Mesodermal cell (in vitro differentiated cells): Measurements from ENCODE around the gene ANTXRL.
"Not testable (repeated sequence)": the region's sequence is repeated elsewhere in the genome, so short reads cannot be mapped to it uniquely, and the experiment has no call there.

ENCODE experiments used
- H3K27ac ChIP-seq: 2 replicates; pipeline ENCODE4 v1.7.0; 2013; ENCODE audit warnings: mild to moderate bottlenecking, low read depth, low read length, moderate library complexity; ENCODE audit not compliant: severe bottlenecking
- H3K36me3 ChIP-seq: 2 replicates; pipeline ENCODE4 v1.7.1; 2013; ENCODE audit warnings: mild to moderate bottlenecking, low read length, moderate library complexity; ENCODE audit not compliant: control insufficient read depth, insufficient read depth
- H3K4me1 ChIP-seq: one replicate; pipeline ENCODE4 v1.7.1; 2013; ENCODE audit warnings: mild to moderate bottlenecking, low read length; ENCODE audit not compliant: insufficient read depth, control insufficient read depth, poor library complexity, severe bottlenecking
- H3K4me3 ChIP-seq: 2 replicates; pipeline ENCODE4 v1.7.0; 2013; ENCODE audit warnings: low read length, control low read depth, mild to moderate bottlenecking; ENCODE audit not compliant: insufficient read depth, poor library complexity, severe bottlenecking; ENCODE audit errors: extremely low read depth
- H3K9me3 ChIP-seq: 2 replicates; pipeline ENCODE4 v1.7.1; 2013; ENCODE audit warnings: mild to moderate bottlenecking, low read length, moderate library complexity; ENCODE audit not compliant: control insufficient read depth
- WGBS, 2 experiments: methylation state at CpG; one replicate each; pipeline ENCODE4 v1.1.5; 2013; ENCODE audit warnings: missing lambda C conversion rate in 2 of 2; ENCODE audit not compliant: insufficient coverage in 2 of 2; 5-methylcytosine and 5-hydroxymethylcytosine counted together

Gene ANTXRL

DNA sequence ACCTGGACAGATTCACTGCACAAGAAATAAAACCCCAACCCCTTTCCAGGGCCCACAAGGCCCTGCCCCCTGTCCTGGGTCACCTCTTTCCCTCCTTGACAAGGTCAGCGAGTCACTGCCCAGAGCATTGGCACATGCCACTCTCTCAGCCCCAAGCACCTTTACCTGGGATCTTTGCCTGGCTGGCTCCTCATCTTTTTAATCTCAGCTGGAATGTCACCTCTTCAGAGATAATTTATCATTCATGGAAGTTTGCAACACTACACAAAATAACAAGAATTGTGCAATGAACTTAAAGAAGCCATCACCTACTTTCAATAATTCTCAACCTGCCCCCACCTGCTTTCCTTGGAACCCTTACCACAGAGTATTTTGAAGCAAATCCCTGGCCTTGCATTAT is 19.2 kb downstream of the ANTXRL start:
- H3K36me3 ChIP-seq = no peaks in the 10 kb centered on the region
- H3K9me3 ChIP-seq = no peaks in the 10 kb centered on the region
- WGBS, 2 experiments = 92 to 100% methylated on average over 1 of the region's 1 CpG
- H3K27ac ChIP-seq = no peak overlapping the region
- no peak overlapping the region for H3K4me3 ChIP-seq
- no peaks in the 10 kb centered on the region for H3K4me1 ChIP-seq

- 80 to 92% methylated on average over 3 of the region's 5 CpGs for whole genome bisulfite sequencing, 2 experiments
- no peaks in the 10 kb centered on the region for H3K36me3 ChIP-seq
- no peaks in the 10 kb centered on the region for H3K4me1 ChIP-seq
- H3K4me3 ChIP-seq = no peak overlapping the region
- no peaks in the 10 kb centered on the region for H3K9me3 ChIP-seq
- no peak overlapping the region for H3K27ac ChIP-seq
These were observed 19.9 kb downstream of the ANTXRL start for GRCh38 chr10:46306516-46307184.

DNA sequence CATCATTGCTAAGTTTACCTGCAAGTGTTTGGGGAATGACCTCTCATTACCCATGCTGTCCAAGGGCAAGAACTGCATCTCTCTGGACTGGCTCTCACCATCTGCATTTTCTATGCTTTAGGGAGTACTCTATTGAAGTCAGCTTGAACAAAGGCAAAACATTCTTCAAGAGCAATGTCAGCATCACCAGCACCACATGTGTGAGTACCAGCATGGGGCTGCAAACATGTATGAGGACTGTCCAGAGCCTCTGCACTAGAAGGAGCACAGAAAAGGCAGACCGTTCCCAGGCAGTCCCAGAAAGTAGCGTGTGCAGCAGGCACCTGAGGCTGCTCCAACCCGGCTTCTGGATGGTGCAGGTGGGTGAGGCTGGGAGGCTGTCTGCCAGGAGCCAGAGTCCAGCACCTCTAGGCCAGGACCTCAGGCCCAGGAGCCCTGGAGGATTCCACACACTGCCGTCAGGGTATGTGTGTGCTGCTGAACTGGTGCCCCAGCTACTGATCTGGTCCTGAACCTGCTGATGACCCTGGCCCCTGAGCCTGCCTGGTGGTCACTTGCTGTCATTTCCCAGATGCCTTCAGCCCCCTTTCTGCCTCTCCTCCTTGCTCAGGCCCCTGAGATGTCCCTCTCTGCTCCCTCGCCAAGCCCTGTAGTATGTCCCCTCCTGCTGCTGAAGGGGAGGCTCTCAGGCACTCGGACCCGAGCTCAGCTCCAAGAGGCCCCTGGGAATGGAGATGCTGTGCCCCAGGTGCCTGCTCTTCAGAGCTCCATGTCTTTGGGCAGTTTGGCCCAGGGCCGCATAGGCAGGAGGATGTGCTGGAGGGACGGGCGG is 20.7 kb downstream of the ANTXRL start:
- no peaks in the 10 kb centered on the region for H3K36me3 ChIP-seq
- H3K27ac ChIP-seq = no peak overlapping the region
- no peak overlapping the region for H3K4me3 ChIP-seq
- 83 to 92% methylated on average over 9 to 10 of the region's 10 CpGs for WGBS, 2 experiments
- no peaks in the 10 kb centered on the region for H3K9me3 ChIP-seq
- H3K4me1 ChIP-seq = no peaks in the 10 kb centered on the region

GRCh38 chr10:46308113-46308415 is 21.3 kb downstream of the ANTXRL start:
- Histone ChIP-seq H3K4me3 (no peak overlapping the region), H3K36me3 (no peaks in the 10 kb centered on the region), H3K27ac (no peak overlapping the region), H3K4me1 (no peaks in the 10 kb centered on the region), H3K9me3 (no peaks in the 10 kb centered on the region)
- WGBS, 2 experiments = 86 to 100% methylated on average over 1 to 2 of the region's 4 CpGs

- Histone ChIP-seq H3K4me1 (peaks cover 1% of the 10 kb centered on the region), H3K27ac (no peak overlapping the region), H3K4me3 (no peak overlapping the region), H3K36me3 (no peaks in the 10 kb centered on the region), H3K9me3 (no peaks in the 10 kb centered on the region)
- 86 to 99% methylated on average over 11 to 13 of the region's 21 CpGs for WGBS, 2 experiments
These were observed 22.1 kb downstream of the ANTXRL start for GRCh38 chr10:46308666-46309450.

DNA sequence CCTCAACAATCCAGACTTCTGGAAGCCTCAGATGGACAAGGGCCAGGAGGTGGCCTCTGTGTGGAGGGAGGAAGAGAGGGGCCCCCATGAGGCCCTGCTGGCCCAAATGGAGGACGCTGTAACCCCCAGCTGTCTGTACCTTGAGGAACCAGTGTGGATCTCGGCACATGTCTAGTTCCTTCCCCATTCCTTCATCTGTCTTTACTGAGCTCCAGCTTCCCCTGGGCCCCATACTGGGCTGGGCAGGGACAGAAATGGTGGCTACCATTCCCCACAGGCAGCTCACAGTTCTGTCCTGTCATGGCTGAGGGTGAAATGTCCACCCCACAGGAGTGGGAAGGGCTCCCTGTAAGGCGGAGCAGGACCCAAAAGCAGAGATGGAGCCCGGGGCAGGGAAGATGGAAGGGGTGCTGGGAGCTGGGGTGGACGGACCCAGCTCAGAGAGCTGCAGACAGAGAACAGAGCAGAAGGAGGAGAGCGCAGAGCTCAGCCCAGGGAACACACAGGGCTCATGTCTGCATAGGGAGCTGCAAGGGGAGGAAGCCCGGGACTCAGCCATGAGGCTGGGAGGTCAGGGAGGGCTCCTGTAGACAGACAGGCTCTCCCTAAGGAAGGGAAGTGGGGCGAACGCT is 22.8 kb downstream of the ANTXRL start:
- no peak overlapping the region for H3K4me3 ChIP-seq
- WGBS, 2 experiments = 96 to 97% methylated on average over 7 to 8 of the region's 9 CpGs
- no peaks in the 10 kb centered on the region for H3K36me3 ChIP-seq
- peaks cover 9% of the 10 kb centered on the region for H3K4me1 ChIP-seq
- no peak overlapping the region for H3K27ac ChIP-seq
- no peaks in the 10 kb centered on the region for H3K9me3 ChIP-seq

DNA sequence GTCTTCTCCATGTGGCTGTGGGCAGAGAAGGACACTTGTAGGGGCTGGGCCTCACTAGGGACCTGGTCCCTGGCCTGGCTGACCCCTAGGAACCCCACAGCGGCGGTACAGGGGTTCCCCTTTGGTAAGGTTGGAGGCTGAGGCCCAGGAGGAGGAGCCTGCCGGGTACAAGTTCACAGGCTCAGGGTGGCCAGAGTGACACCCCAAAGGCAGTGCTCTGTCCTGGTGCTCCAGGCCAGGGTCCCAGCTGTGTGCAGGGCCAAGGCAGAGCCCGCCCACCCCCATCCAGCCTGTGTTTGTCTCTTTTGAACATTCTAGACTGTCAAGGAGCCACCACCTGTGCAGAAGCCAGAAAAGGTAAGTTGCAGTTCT is 23.3 kb downstream of the ANTXRL start:
- no peaks in the 10 kb centered on the region for H3K36me3 ChIP-seq
- H3K4me1 ChIP-seq = peaks cover 14% of the 10 kb centered on the region
- no peaks in the 10 kb centered on the region for H3K9me3 ChIP-seq
- 95 to 100% methylated on average over 1 to 3 of the region's 4 CpGs for WGBS, 2 experiments
- no peak overlapping the region for H3K27ac ChIP-seq
- no peak overlapping the region for H3K4me3 ChIP-seq

DNA sequence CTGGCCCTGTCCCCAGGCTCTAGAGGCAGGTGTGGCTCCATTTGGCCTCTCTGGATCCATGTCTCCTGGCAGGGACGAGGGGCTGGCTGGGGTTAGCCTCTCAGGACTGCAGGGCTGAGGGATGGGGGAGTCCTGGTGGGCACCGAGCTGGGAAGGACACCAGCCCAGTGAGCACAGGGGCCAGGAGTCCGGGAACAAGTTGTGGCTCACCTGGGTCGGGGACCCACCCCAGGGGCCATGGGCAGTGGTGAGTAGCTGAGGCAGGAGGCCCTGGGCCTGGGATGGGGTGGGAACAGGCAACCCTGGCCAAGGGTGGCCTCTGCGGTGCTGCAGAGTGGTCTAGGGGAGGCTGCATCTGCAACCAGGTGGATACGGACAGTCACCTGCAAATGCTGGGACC is 24.1 kb downstream of the ANTXRL start:
- 82 to 94% methylated on average over 5 to 6 of the region's 6 CpGs for WGBS, 2 experiments
- H3K4me1 ChIP-seq = peaks cover 14% of the 10 kb centered on the region
- H3K4me3 ChIP-seq = no peak overlapping the region
- H3K36me3 ChIP-seq = no peaks in the 10 kb centered on the region
- H3K27ac ChIP-seq = no peak overlapping the region
- H3K9me3 ChIP-seq = no peaks in the 10 kb centered on the region

- no peaks in the 10 kb centered on the region for H3K36me3 ChIP-seq
- no peak overlapping the region for H3K4me3 ChIP-seq
- WGBS, 2 experiments = 82 to 88% methylated on average over 2 of the region's 7 CpGs
- no peaks in the 10 kb centered on the region for H3K9me3 ChIP-seq
- no peak overlapping the region for H3K27ac ChIP-seq
- H3K4me1 ChIP-seq = peaks cover 14% of the 10 kb centered on the region
These were observed 24.7 kb downstream of the ANTXRL start for GRCh38 chr10:46311501-46311951.

GRCh38 chr10:46311961-46312431 is 25.2 kb downstream of the ANTXRL start:
- H3K4me3 ChIP-seq, H3K27ac ChIP-seq, H3K9me3 ChIP-seq, H3K36me3 ChIP-seq: not testable (repeated sequence)
- H3K4me1 ChIP-seq = peaks cover 14% of the 10 kb centered on the region
- 90 to 96% methylated on average over 2 to 4 of the region's 9 CpGs for WGBS, 2 experiments
